ENCODE measurements around the gene SLC9A4. TPM values are rescaled to one million over a fixed set of nuclear protein-coding genes. Genes with fewer than 3 reads are reported as not detected.

Gene SLC9A4
- total and polyA plus RNA-seq, 2 of the 4 experiments (the other 2 are of a cell fraction), result not detected

- CTCF ChIA-PET, result no interaction called here
- Histone ChIP-seq H3K56ac (ENCODE audit: extremely low read depth, insufficient read depth, low read length) (no peak overlapping the region), H3K4me1 (ENCODE audit: control insufficient read depth, insufficient read depth, low read length) (no peaks in the 10 kb centered on the region), H2AK5ac (ENCODE audit: low read depth, low read length) (no peak overlapping the region), H2BK15ac (ENCODE audit: low read depth, low read length) (no peak overlapping the region), H3K18ac (ENCODE audit: low read depth, low read length) (no peak overlapping the region), H3K14ac (replicated peaks; ENCODE audit: low read depth, low read length) (no peak overlapping the region), H2BK20ac (ENCODE audit: low read depth, low read length) (no peak overlapping the region), H4K5ac (ENCODE audit: low read depth, low read length) (no peak overlapping the region), H4K91ac (ENCODE audit: insufficient read depth, low read depth, low read length) (no peak overlapping the region), H2AFZ (replicated peaks; ENCODE audit: low read length, poor library complexity) (no peak overlapping the region), H3K9me1 (ENCODE audit: insufficient read depth, low read length) (no peaks in the 10 kb centered on the region), H3K4me3 (ENCODE audit: insufficient read depth, low read depth, low read length) (no peak overlapping the region), H3K79me1 (ENCODE audit: low read depth in 1 of 2, low read length in 2 of 2) (no peaks in the 10 kb centered on the region), H3K27ac (ENCODE audit: insufficient read depth, low read length) (no peak overlapping the region), H3K4ac (ENCODE audit: low read depth, low read length) (no peak overlapping the region), H2BK120ac (ENCODE audit: low read depth, low read length) (no peak overlapping the region), H2BK5ac (ENCODE audit: low read depth, low read length, poor library complexity, severe bottlenecking) (no peak overlapping the region), H3K23ac (ENCODE audit: low read depth, low read length) (no peak overlapping the region), H3K27me3 (ENCODE audit: control insufficient read depth, insufficient read depth, low read length) (peaks cover 13% of the 10 kb centered on the region), H2AK9ac (replicated peaks; ENCODE audit: low read depth, low read length, poor library complexity) (no peak overlapping the region), H3K9me3 (ENCODE audit: control insufficient read depth, insufficient read depth, low read length) (no peaks in the 10 kb centered on the region), H3K36me3 (ENCODE audit: control insufficient read depth, insufficient read depth, low read length) (no peaks in the 10 kb centered on the region), H4K8ac (ENCODE audit: low read depth in 2 of 2, low read length in 2 of 2) (no peak overlapping the region), H4K20me1 (ENCODE audit: insufficient read depth, low read length) (no peaks in the 10 kb centered on the region), H3K9ac (ENCODE audit: low read depth, low read length) (no peak overlapping the region), H3K4me2 (ENCODE audit: low read depth, low read length) (no peak overlapping the region)
- intact Hi-C loops (cut with micrococcal nuclease) (no loop called here), in situ Hi-C loops (cut with MboI; ENCODE audit: low sequenced_read_pairs) (no loop called here), dilution Hi-C loops (cut with HindIII; ENCODE audit: low sequenced_read_pairs, unreplicated experiment) (no loop called here)
- TF ChIP-seq SMC3 (IDR thresholded peaks at IDR 0.05; ENCODE audit: low read depth, low read length), result no peak
- no peak for TF ChIP-seq POLR2A (IDR thresholded peaks at IDR 0.05; ENCODE audit: low read depth, low read length)
- TF ChIP-seq RAD21 (IDR thresholded peaks at IDR 0.05; ENCODE audit: low read length), result no peak
- TF ChIP-seq CHD1 (IDR thresholded peaks at IDR 0.05; ENCODE audit: low read depth, low read length), result no peak
- no peak for TF ChIP-seq RFX5 (IDR thresholded peaks at IDR 0.05; ENCODE audit: low read depth, low read length)
- WGBS, 2 experiments (ENCODE audit: extremely low coverage in 2 of 2, insufficient read length in 1 of 2), result no CpG with 5 or more reads among the region's 4 CpGs
- POLR2A ChIA-PET (ENCODE audit: unreplicated experiment), result no interaction called here
- no TSS peak for BruUV-seq (replicated peaks)
- no peak for DNase-seq
- ATAC-seq (ENCODE audit: low read depth), result no peak
Observed at GRCh38 chr2:102453501-102453900, 19.5 kb upstream of the SLC9A4 start.
